ENCODE measurements around the gene SOX12. TPM values are rescaled to one million over a fixed set of nuclear protein-coding genes. Genes with fewer than 3 reads are reported as not detected.

Gene SOX12
- total and polyA plus RNA-seq, 3 donors from 2014 or later = 13.4 to 23.8 (median 19.2) TPM

GRCh38 chr20:361561-361960 is 36.2 kb downstream of the SOX12 start:
- Histone ChIP-seq H3K4me3 (no peak overlapping the region), H3K27me3 (no peaks in the 10 kb centered on the region), H3K36me3 (ENCODE audit: low read depth, missing control alignments) (no peaks in the 10 kb centered on the region), H3K4me1 (no peaks in the 10 kb centered on the region), H3K27ac (no peak overlapping the region), H3K9me3 (no peaks in the 10 kb centered on the region)
- DNase-seq = no peak
- no peak for TF ChIP-seq POLR2A (IDR thresholded peaks at IDR 0.05)
- no peak for TF ChIP-seq CTCF (IDR thresholded peaks at IDR 0.05)
- 87 to 91% methylated on average over 8 of the region's 8 CpGs for WGBS, 2 donors
- intact Hi-C loops (cut with DNase I; ENCODE audit: low total_unique reads) = no loop called here

- H3K27ac ChIP-seq = no peak overlapping the region
- no peaks in the 10 kb centered on the region for H3K9me3 ChIP-seq
- H3K27me3 ChIP-seq = no peaks in the 10 kb centered on the region
- WGBS, 2 donors = 79 to 90% methylated on average over 12 to 13 of the region's 13 CpGs
- no peaks in the 10 kb centered on the region for H3K36me3 ChIP-seq (ENCODE audit: low read depth, missing control alignments)
- TF ChIP-seq POLR2A (IDR thresholded peaks at IDR 0.05) (no peak), CTCF (IDR thresholded peaks at IDR 0.05) (no peak)
- H3K4me1 ChIP-seq = no peaks in the 10 kb centered on the region
- no peak overlapping the region for H3K4me3 ChIP-seq
- peak; percentile 69 for DNase-seq
- intact Hi-C loops (cut with DNase I; ENCODE audit: low total_unique reads) = no loop called here
Measured at GRCh38 chr20:362271-363254, 37.2 kb downstream of the SOX12 start.

- no peak for TF ChIP-seq POLR2A (IDR thresholded peaks at IDR 0.05)
- no peak for DNase-seq
- Histone ChIP-seq H3K4me1 (no peaks in the 10 kb centered on the region), H3K27me3 (no peaks in the 10 kb centered on the region), H3K36me3 (ENCODE audit: low read depth, missing control alignments) (no peaks in the 10 kb centered on the region), H3K27ac (no peak overlapping the region), H3K4me3 (no peak overlapping the region), H3K9me3 (no peaks in the 10 kb centered on the region)
- intact Hi-C loops (cut with DNase I; ENCODE audit: low total_unique reads) = no loop called here
- WGBS, 2 donors = 93 to 96% methylated on average over 8 to 13 of the region's 13 CpGs
Measured at GRCh38 chr20:363319-364078, 38.1 kb downstream of the SOX12 start.

GRCh38 chr20:364905-365794 is 39.8 kb downstream of the SOX12 start:
- H3K27ac ChIP-seq = no peak overlapping the region
- 87 to 90% methylated on average over 9 of the region's 9 CpGs for WGBS, 2 donors
- H3K36me3 ChIP-seq (ENCODE audit: low read depth, missing control alignments) = no peaks in the 10 kb centered on the region
- no peaks in the 10 kb centered on the region for H3K9me3 ChIP-seq
- DNase-seq = no peak
- no peaks in the 10 kb centered on the region for H3K27me3 ChIP-seq
- no peaks in the 10 kb centered on the region for H3K4me1 ChIP-seq
- intact Hi-C loops (cut with DNase I; ENCODE audit: low total_unique reads) = no loop called here
- no peak for TF ChIP-seq CTCF (IDR thresholded peaks at IDR 0.05)
- TF ChIP-seq POLR2A (IDR thresholded peaks at IDR 0.05) = no peak
- H3K4me3 ChIP-seq = no peak overlapping the region

All from testis (tissue), 3 donors.